Ramos (cell line): ENCODE data around the gene CSKMT.
"Not testable (repeated sequence)": the region's sequence is repeated elsewhere in the genome, so short reads cannot be mapped to it uniquely, and the experiment has no call there.

ENCODE experiments used
- in situ Hi-C: fragments of 300-500 bp; cut with MboI; formaldehyde crosslinking; loops from one replicate; pipeline ENCODE4 v1.14.3; 2022; ENCODE audit warnings: low sequenced_read_pairs; ENCODE audit not compliant: unreplicated experiment

Gene CSKMT

GRCh38 chr11:62682518-62682917 is 17.4 kb downstream of the CSKMT start:
- in situ Hi-C loops, result no loop called here

DNA sequence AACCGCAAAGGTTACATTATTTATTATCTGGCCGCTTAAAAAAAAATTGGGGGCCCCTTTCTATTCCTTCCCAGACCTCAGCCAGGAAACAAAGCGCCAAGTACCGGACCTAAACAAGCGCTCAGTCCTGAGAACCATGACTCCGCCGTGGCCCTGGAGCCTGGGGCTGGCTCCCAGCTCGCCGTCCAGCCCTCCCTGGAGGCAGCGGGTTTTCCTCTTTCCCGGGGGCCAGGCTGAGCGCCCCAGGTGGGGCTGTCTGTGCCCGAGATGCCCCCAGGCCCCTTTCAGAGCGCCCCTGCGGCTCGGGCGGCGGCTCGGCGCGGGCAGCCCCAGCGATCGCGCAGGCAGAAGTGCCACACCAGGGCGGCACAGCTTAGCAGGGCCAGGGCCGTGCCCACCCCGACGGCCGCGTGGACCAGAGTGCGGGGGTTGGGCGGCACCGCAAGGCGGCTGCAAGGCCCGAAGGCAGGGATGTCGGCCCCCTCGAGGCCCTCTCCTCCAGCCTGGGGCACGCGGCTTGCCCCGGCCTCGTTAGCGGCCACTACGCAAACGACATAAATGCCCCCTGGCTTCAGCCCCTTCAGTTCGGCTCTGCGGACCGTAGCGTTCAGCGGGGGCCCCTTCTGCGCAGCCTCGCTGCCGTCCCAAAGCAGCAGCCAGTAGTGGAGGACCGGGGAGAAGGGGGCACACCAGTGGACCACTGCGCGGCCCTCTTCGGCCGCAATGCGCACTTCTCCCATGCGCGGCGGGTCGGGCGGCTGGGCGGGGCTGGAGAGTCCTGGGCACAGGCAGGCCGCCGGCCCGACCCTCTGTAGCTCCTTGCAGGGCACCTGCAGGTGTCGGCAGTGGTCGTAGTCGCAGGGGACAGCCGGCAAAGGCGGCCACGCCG is 22.6 kb downstream of the CSKMT start:
- in situ Hi-C loops, result no loop called here

GRCh38 chr11:62688491-62688890 is 23.4 kb downstream of the CSKMT start:
- in situ Hi-C loops, result no loop called here

- in situ Hi-C loops, result loop anchor here (10.0 kb wide), 2 partner anchors 265 to 295 kb away; no protein-coding TSS in a partner anchor
Measured at GRCh38 chr11:62689421-62690183, 24.5 kb downstream of the CSKMT start, which contains the start of gene LRRN4CL. Gene LRRN4CL (minus strand): TSS chr11:62689530. CDS start chr11:62688508, 1,022 bp downstream.

DNA sequence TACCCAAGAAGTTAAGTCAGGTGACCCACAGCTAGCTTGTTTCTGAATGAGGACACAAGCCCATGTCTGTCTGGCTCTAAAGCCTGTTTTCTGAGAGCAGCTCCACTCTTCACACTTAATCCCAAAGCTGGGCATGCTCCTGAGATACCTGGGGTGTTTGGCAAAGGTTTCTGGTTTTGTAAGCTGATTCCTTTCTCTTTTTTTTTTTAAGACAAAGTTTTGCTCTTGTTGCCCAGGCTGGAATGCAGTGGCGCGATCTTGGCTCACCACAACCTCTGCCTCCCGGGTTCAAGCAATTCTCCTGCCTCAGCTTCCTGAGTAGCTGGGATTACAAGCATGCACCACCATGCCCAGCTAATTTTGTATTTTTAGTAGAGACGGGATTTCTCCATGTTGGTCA is 28.5 kb downstream of the CSKMT start:
- in situ Hi-C loops, result loop anchor here (10.0 kb wide), 2 partner anchors 269 to 299 kb away; no protein-coding TSS in a partner anchor

DNA sequence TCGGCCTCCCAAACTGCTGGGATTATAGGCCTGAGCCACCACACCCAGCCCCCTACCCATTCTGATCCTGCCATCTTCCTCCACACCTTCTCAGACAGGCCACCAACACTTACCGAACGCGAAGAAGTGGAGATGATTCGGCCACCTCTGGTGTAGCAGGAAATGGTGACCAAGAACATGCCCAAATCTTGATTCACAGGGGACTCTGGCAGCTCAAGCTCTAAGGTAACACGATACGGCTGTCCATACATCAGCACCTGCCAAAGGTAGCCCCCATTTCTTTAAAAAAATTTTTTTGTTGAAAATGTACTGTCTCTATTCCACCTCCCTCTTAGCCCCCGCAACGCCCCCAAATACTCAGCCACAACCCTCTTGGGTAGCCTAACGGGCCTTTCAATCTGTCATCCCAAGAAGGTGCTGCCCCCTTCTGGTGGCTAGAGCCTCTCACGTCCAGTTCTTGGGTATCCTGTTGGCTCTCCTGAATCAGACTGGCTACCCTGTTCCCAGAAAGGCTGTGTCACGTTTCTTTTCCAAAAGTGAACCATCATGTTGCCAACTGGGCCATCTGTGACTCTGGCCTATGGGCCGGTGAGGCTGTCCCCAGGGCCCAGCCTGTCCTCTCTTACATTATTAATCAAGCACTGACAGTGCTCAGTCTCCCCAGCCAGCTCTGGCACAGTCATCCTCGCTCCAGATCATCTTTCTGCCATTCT is 29.5 kb downstream of the CSKMT start:
- in situ Hi-C loops, result loop anchor here (10.0 kb wide), 2 partner anchors 270 to 300 kb away; no protein-coding TSS in a partner anchor

DNA sequence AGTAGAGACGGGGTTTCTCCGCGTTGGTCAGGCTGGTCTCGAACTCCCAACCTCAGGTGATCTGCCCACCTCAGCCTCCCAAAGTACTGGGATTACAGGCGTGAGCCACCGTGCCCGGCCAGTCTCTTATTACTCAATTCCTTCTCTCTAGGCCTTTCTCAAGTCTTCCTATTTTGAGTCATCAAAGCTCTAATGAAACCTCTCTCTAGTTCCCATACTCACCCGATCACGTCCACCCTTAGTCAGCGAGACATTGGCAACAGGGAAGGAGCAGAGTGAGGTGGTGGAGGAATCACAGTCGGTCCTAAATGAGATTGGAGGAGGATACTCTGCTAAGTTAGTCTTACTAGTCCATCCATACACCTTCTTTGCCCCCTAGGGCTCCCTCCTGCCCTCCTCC is 37.1 kb downstream of the CSKMT start:
- in situ Hi-C loops, result no loop called here

DNA sequence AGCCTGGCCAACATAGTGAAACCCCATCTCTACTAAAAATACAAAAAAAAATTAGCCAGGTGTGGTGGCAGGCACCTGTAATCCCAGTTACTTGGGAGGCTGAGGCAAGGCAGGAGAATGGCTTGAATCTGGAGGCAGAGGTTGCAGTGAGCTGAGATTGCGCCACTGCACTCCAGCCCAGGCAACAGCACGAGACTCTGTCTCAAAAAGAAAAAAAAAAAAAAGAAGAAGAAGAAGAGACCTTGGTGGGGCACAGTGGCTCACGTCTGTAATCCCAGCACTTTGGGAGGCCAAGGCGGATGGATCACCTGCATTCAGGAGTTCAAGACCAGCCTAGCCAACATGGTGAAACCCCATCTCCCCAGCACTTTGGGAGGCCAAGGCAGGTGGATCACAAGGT is 38.8 kb downstream of the CSKMT start:
- in situ Hi-C loops, result not testable (repeated sequence)

DNA sequence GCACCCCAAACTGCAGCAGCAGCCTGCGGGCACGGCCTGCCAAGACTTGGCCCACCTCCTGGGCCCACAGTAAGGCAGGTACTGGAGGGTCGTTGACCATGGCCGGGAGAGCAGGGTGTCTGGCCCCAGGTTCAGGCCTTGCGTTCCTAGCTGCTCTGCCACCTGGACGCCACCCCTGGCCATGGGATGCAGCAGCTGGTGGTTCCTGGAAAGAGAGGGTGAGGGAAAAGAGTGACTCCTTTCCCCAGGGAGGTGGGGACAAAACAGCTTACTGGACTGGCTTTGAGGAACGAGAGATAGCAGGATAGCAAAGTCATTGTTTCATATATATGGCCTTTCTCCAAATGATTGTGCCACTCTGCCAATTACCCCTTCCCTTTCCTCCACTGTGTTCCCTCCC is 40.3 kb downstream of the CSKMT start:
- in situ Hi-C loops, result no loop called here

GRCh38 chr11:62705880-62706849 is 41.1 kb downstream of the CSKMT start:
- in situ Hi-C loops, result no loop called here

GRCh38 chr11:62706850-62707247 is 41.7 kb downstream of the CSKMT start:
- in situ Hi-C loops, result no loop called here

- in situ Hi-C loops, result no loop called here
Measured at GRCh38 chr11:62707277-62707861, 42.3 kb downstream of the CSKMT start, which contains the start of the genes BSCL2 and GNG3. Gene BSCL2 (minus strand): TSS chr11:62707424. CDS start chr11:62707195, 229 bp downstream. Gene GNG3 (plus strand): TSS chr11:62707676. CDS start chr11:62708296, 620 bp downstream.

- in situ Hi-C loops, result no loop called here
Measured at GRCh38 chr11:62708392-62708791, 43.3 kb downstream of the CSKMT start.

DNA sequence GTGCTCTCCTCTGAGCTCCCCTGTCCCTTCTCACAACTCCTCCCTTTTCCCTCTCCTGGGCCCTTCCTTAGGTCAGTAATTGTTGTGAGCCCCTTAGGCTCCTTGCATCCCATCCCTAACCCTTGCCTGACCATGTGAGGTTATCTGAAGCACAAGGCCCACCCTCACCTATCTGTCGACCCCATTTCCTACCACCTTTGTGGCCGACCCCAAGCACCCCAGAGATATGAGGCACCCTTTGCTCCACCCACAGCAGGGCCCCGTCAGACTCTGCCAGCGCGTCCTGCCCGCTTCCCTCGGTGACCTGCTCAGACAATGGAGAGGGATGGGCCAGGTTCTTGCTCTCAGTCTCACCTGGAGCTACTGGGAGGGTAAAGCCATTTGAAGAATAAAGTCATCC is 43.7 kb downstream of the CSKMT start:
- in situ Hi-C loops, result no loop called here

DNA sequence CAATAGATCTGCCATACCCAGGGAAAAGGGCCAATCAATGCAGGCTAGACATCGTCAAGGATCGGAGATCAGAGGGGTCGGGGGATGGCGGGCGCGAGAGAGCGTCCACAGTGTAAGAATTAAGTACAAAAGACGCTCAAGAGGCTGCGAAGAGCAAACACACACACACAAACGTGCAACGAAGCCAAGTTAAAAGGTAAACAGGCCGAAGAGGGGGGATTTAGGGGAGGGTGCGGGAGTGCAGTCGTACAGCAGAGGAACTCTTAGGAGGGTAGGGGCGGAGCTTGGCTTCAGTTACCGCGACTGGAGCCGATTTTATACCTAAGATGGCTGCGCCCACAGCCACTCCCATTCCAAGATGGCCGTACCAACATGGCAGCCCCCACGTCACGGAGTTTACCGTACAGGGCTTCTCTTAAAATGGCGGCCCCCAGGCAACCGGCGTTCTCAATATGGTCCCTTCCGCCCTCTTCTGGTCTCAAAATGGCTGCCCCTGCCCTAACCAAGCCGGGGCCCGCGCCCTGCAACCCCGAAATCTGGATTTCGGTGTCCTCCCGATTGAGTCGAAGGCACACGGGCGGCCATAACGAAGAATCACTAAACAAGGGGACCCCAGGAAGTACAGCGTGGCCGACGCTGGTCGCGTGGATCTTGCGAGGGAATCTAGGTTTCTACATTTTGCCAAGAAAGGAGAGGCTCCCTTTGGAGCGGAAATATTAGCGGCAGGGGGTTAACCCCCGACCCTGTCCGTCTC is 44.3 kb downstream of the CSKMT start:
- in situ Hi-C loops, result no loop called here

GRCh38 chr11:62710001-62710345 is 44.9 kb downstream of the CSKMT start:
- in situ Hi-C loops, result no loop called here

DNA sequence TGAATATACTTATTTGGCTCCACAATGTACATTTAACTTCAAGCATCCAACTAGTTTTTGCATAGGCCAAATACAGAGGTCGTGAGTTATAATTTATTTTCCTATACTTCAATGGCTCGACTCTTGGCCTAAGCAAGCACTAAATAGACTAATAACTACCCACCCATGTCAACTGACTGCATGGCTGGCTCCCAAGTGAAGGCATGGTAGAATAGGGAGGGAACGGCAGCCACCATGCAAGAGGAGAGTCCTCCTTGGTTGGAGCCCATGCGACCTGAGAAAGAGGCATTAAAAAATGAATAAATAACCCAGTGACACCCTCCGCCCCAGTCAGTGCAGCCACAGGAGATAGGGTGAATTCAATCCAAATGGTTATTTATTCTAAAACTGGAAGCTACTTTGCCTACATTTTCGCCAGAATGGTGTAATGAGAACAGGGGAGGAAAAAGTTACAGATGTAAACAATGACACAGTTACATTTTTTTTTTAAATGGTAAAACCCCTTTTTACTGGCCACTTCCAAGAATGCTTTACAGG is 47.2 kb downstream of the CSKMT start:
- in situ Hi-C loops, result no loop called here

GRCh38 chr11:62712861-62713260 is 47.7 kb downstream of the CSKMT start:
- in situ Hi-C loops, result no loop called here
